ENCODE results near the gene UBXN1.

Gene UBXN1

DNA sequence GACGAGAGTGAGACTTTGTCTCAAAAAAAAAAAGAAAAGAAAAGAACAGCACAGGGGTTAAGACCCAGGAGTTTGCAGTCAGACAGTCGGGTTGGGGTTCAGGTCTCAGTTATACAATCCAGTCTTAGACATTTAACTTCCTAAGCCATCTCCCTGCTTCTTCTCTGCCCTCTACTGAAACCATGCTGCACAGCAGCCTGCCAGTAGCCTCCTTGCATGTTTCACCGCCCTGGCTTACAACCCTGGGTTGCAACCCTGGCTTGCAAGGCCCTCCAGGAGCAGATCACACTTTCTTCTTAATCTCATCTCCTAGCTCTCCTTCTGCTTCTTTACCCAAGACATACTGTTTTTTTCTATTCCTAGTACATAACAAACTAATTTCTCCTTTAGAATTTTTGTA lies 51.2 kb downstream of the UBXN1 start:
- H3K36me3 ChIP-seq (ENCODE audit: insufficient read depth, low read length): peaks cover 69% of the 10 kb centered on the region
- no peak overlapping the region for H3K4me3 ChIP-seq (ENCODE audit: low read length)
- no peaks in the 10 kb centered on the region for H3K4me1 ChIP-seq (ENCODE audit: insufficient read depth, low read length)
- no peaks in the 10 kb centered on the region for H3K27me3 ChIP-seq (ENCODE audit: insufficient read depth, low read length)
- H3K9me3 ChIP-seq (ENCODE audit: low read length): no peaks in the 10 kb centered on the region
- H2AFZ ChIP-seq (ENCODE audit: low read depth, low read length): no peak overlapping the region
